ENCODE data around the gene ZDHHC7.

- TF ChIP-seq EP300 (IDR thresholded peaks at IDR 0.05) (peak; percentile 13), CTCF (IDR thresholded peaks at IDR 0.05) (no peak), POLR2A (IDR thresholded peaks at IDR 0.05) (no peak)
Measured at GRCh38 chr16:84933774-84934631, 77.3 kb downstream of the ZDHHC7 start.
